A673 (cell line): ENCODE data around the gene NLRP3. TPM values are rescaled to one million over a fixed set of nuclear protein-coding genes. Genes with fewer than 3 reads are reported as not detected.

Experiments
- BruUV-seq: library from RNA; stranded (reverse); fragments of 400-500 nt; replicated peaks from 2 replicates; lab custom pipeline; 2021; lab: Mats Ljungman, UMichigan
- CTCF ChIA-PET: fragments of 300-600 bp; sonication (Branson Sonifier 250); formaldehyde crosslinking; loops from one replicate; lab custom pipeline; 2022; ENCODE audit warnings: antibody characterized with exemption; lab: Charles Lee
- POLR2A ChIA-PET: fragments of 300-600 bp; sonication (Branson Sonifier 250); formaldehyde crosslinking; loops from one replicate; lab custom pipeline; 2022; ENCODE audit warnings: antibody characterized with exemption; ENCODE audit not compliant: low non-redundant PET; lab: Charles Lee
- DNase-seq: peaks from one replicate; pipeline ENCODE4 v3.0.0-alpha.2; 2015; ENCODE audit warnings: low spot score
- H3K27ac ChIP-seq: fragments of 200-600 bp; sonication (generic); 2 replicates; pipeline ENCODE4 v1.5.1; 2016; ENCODE audit warnings: mixed run types, low read depth, mild to moderate bottlenecking, mixed read lengths, antibody characterized with exemption, low read length; ENCODE audit not compliant: poor library complexity, severe bottlenecking
- H3K27me3 ChIP-seq: fragments of 200-600 bp; sonication (generic); replicated peaks from 2 replicates; pipeline ENCODE4 v1.6.1; 2017; ENCODE audit warnings: mixed run types, low read depth, mild to moderate bottlenecking, mixed read lengths, antibody characterized with exemption, low read length; ENCODE audit not compliant: insufficient read depth, poor library complexity
- H3K36me3 ChIP-seq: fragments of 200-600 bp; sonication (generic); 2 replicates; pipeline ENCODE4 v1.6.1; 2016; ENCODE audit warnings: mixed run types, mild to moderate bottlenecking, mixed read lengths, antibody characterized with exemption, low read length; ENCODE audit not compliant: insufficient read depth, poor library complexity, severe bottlenecking
- H3K4me1 ChIP-seq: fragments of 200-600 bp; sonication (generic); 2 replicates; pipeline ENCODE4 v1.6.1; 2017; ENCODE audit warnings: mixed run types, mild to moderate bottlenecking, mixed read lengths, antibody characterized with exemption, low read length; ENCODE audit not compliant: insufficient read depth, poor library complexity, severe bottlenecking
- H3K4me3 ChIP-seq: fragments of 200-600 bp; sonication (generic); 2 replicates; pipeline ENCODE4 v1.5.1; 2016; ENCODE audit warnings: low read depth, mixed run types, mild to moderate bottlenecking, mixed read lengths, low read length; ENCODE audit not compliant: poor library complexity, severe bottlenecking
- H3K9me3 ChIP-seq: fragments of 200-600 bp; sonication (generic); 2 replicates; pipeline ENCODE4 v1.6.1; 2016; ENCODE audit warnings: mixed run types, low read depth, mild to moderate bottlenecking, mixed read lengths, antibody characterized with exemption, low read length; ENCODE audit not compliant: poor library complexity, severe bottlenecking
- CTCF ChIP-seq: fragments of 300-800, 200-600 bp; sonication (generic); conservative IDR thresholded peaks from 2 replicates; pipeline ENCODE4 v1.5.1; 2017; ENCODE audit warnings: low read depth, mild to moderate bottlenecking, antibody characterized with exemption, low read length, moderate library complexity, mixed read lengths
- EZH2 ChIP-seq: fragments of 200-600 bp; sonication (generic); IDR thresholded peaks from 2 replicates; pipeline ENCODE4 v1.6.1; 2017; ENCODE audit warnings: borderline replicate concordance, low read depth, mild to moderate bottlenecking, mixed read lengths, antibody characterized with exemption, low read length; ENCODE audit not compliant: poor library complexity, severe bottlenecking
- intact Hi-C: fragments of 100-400 bp; cut with micrococcal nuclease; formaldehyde crosslinking; loops from one replicate; pipeline ENCODE4 v1.10.0; 2022; ENCODE audit not compliant: unreplicated experiment
- total RNA-seq: library from RNA; stranded (reverse); gene quantifications from 2 replicates; pipeline ENCODE4 v1.2.3, GENCODE V29; 2021

Gene NLRP3
- total RNA-seq, 1 experiment from 2014 or later, result not detected

DNA sequence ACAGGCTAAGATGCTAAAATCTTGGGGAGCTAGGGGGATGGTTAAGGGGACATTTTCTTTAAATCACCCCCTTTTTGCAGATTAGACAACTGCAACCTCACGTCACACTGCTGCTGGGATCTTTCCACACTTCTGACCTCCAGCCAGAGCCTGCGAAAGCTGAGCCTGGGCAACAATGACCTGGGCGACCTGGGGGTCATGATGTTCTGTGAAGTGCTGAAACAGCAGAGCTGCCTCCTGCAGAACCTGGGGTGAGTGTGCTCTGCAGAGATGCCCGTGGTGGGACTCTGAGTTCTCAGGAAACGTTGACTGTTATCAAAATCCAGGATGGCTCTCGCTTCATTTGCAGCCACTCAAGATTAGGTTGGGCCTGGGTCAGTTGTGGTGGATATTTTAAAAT is 28.6 kb downstream of the NLRP3 start:
- CTCF ChIA-PET, result no interaction called here
- no peaks in the 10 kb centered on the region for H3K4me1 ChIP-seq
- H3K4me3 ChIP-seq, result no peak overlapping the region
- DNase-seq, result no peak
- no peak for TF ChIP-seq EZH2
- POLR2A ChIA-PET, result no interaction called here
- no peaks in the 10 kb centered on the region for H3K9me3 ChIP-seq
- BruUV-seq, result no TSS peak
- H3K36me3 ChIP-seq, result no peaks in the 10 kb centered on the region
- intact Hi-C loops, result no loop called here
- no peak overlapping the region for H3K27ac ChIP-seq
- H3K27me3 ChIP-seq, result no peaks in the 10 kb centered on the region

GRCh38 chr1:247445526-247446356 is 29.8 kb downstream of the NLRP3 start:
- ChIA-PET POLR2A (no interaction called here), CTCF (no interaction called here)
- no peaks in the 10 kb centered on the region for H3K27me3 ChIP-seq
- intact Hi-C loops, result no loop called here
- H3K4me1 ChIP-seq, result no peaks in the 10 kb centered on the region
- no peak overlapping the region for H3K27ac ChIP-seq
- H3K36me3 ChIP-seq, result no peaks in the 10 kb centered on the region
- DNase-seq, result no peak
- BruUV-seq, result no TSS peak
- TF ChIP-seq EZH2 (no peak), CTCF (no peak)
- no peaks in the 10 kb centered on the region for H3K9me3 ChIP-seq
- no peak overlapping the region for H3K4me3 ChIP-seq

DNA sequence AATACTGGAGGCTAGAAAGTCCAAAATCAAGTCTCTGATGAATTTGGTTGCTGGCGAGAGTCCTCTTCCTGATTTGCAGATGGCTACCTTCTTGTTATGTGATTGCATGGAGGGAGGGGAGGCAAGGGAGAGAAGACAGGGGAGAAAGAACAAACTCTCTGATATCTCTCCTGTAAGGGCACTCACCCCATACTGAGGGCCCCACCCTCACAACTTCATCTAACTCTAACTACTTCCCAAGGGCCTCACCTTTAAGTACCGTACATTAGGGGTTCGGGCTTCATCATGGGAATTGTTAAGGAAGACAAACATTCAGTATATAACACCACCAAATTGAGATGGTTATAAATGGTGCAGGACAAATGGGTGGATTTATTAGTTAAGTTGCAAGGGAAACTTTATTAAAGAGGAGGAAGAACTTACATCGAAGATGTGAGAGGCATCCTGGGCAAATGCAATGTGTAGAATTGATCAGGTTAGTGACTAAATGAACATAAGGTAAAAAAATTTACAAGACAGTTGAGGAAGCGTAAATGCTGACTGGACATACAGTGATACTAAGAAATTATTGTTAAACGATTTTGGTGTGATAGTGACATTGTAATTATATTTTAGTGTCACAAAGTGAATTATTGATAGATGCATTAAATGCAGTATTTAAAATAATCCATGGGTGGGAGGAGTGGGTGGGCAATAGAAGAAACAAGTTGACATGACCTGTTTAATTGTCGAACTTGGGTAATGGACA is 31.4 kb downstream of the NLRP3 start:
- no peak for DNase-seq
- Histone ChIP-seq H3K4me1 (no peaks in the 10 kb centered on the region), H3K36me3 (no peaks in the 10 kb centered on the region), H3K4me3 (peak overlapping the region; percentile 36), H3K9me3 (no peaks in the 10 kb centered on the region), H3K27me3 (no peaks in the 10 kb centered on the region), H3K27ac (no peak overlapping the region)
- ChIA-PET POLR2A (no interaction called here), CTCF (no interaction called here)
- intact Hi-C loops, result no loop called here
- no peak for TF ChIP-seq EZH2
- no peak for TF ChIP-seq CTCF
- no TSS peak for BruUV-seq
